RWPE2 (cell line): Measurements from ENCODE around the gene CHST11.

Experiments used
- ATAC-seq: fragments of 200-7000 bp; cut with Tn5 transposase; 3 replicates; pipeline ENCODE4 v1.9.1; 2021; ENCODE audit warnings: low read depth
- DNase-seq: peaks from one replicate; pipeline ENCODE4 v3.0.0-alpha.2; 2020; ENCODE audit warnings: low spot score
- H3K27ac ChIP-seq: fragments of 450-650 bp; 2 replicates; pipeline ENCODE4 v1.5.1; 2017; ENCODE audit warnings: mild to moderate bottlenecking; ENCODE audit not compliant: poor library complexity, severe bottlenecking
- H3K27me3 ChIP-seq: fragments of 250-450 bp; sonication (Bioruptor Pico); 2 replicates; pipeline ENCODE4 v1.5.1; 2021; ENCODE audit warnings: mild to moderate bottlenecking, moderate library complexity; ENCODE audit not compliant: insufficient read depth, poor library complexity, severe bottlenecking
- H3K36me3 ChIP-seq: fragments of 250-450 bp; sonication (Bioruptor Pico); 2 replicates; pipeline ENCODE4 v1.5.1; 2020; ENCODE audit warnings: low read depth, mild to moderate bottlenecking, moderate library complexity
- H3K4me1 ChIP-seq: fragments of 250-450 bp; sonication (Bioruptor Pico); 2 replicates; pipeline ENCODE4 v1.5.1; 2021; ENCODE audit warnings: mild to moderate bottlenecking, moderate library complexity; ENCODE audit not compliant: insufficient read depth, poor library complexity, severe bottlenecking
- H3K4me3 ChIP-seq: fragments of 250-450 bp; sonication (Bioruptor Pico); 2 replicates; pipeline ENCODE4 v1.5.1; 2021; ENCODE audit warnings: mild to moderate bottlenecking, moderate library complexity; ENCODE audit not compliant: severe bottlenecking
- H3K9me3 ChIP-seq: fragments of 250-450 bp; sonication (Bioruptor Pico); 2 replicates; pipeline ENCODE4 v1.5.1; 2021; ENCODE audit warnings: mild to moderate bottlenecking, moderate library complexity; ENCODE audit not compliant: severe bottlenecking
- CTCF ChIP-seq: fragments of 450-650 bp; IDR thresholded peaks from one replicate; pipeline ENCODE4 v1.5.1; 2017; ENCODE audit warnings: mild to moderate bottlenecking, moderate library complexity; ENCODE audit not compliant: poor library complexity, severe bottlenecking

The CHST11 gene

GRCh38 chr12:104464899-104465298 is 8.2 kb downstream of the CHST11 start:
- TF ChIP-seq CTCF, result no peak
- H3K27ac ChIP-seq, result no peak overlapping the region
- H3K36me3 ChIP-seq, result no peaks in the 10 kb centered on the region
- peaks cover 10% of the 10 kb centered on the region for H3K4me1 ChIP-seq
- no peak for DNase-seq
- H3K4me3 ChIP-seq, result no peak overlapping the region
- ATAC-seq, result no peak
- no peaks in the 10 kb centered on the region for H3K9me3 ChIP-seq
- H3K27me3 ChIP-seq, result no peaks in the 10 kb centered on the region

GRCh38 chr12:104466709-104467345 is 10.1 kb downstream of the CHST11 start:
- no peak overlapping the region for H3K4me3 ChIP-seq
- H3K36me3 ChIP-seq, result no peaks in the 10 kb centered on the region
- DNase-seq, result no peak
- H3K27me3 ChIP-seq, result no peaks in the 10 kb centered on the region
- ATAC-seq, result no peak
- H3K27ac ChIP-seq, result no peak overlapping the region
- H3K9me3 ChIP-seq, result no peaks in the 10 kb centered on the region
- peaks cover 6% of the 10 kb centered on the region for H3K4me1 ChIP-seq
- TF ChIP-seq CTCF, result no peak

GRCh38 chr12:104467346-104467837 is 10.6 kb downstream of the CHST11 start:
- Histone ChIP-seq H3K27ac (no peak overlapping the region), H3K9me3 (no peaks in the 10 kb centered on the region), H3K4me1 (peaks cover 5% of the 10 kb centered on the region), H3K4me3 (no peak overlapping the region), H3K27me3 (no peaks in the 10 kb centered on the region), H3K36me3 (no peaks in the 10 kb centered on the region)
- DNase-seq (no peak), ATAC-seq (no peak)
- TF ChIP-seq CTCF, result no peak

- Histone ChIP-seq H3K4me1 (no peaks in the 10 kb centered on the region), H3K4me3 (no peak overlapping the region)
- no peak for TF ChIP-seq CTCF
These were observed 11.6 kb downstream of the CHST11 start for GRCh38 chr12:104468371-104468770.

GRCh38 chr12:104469066-104469465 is 12.3 kb downstream of the CHST11 start:
- H3K27me3 ChIP-seq, result no peaks in the 10 kb centered on the region
- H3K4me1 ChIP-seq, result no peaks in the 10 kb centered on the region
- no peak for DNase-seq
- no peak overlapping the region for H3K27ac ChIP-seq
- no peaks in the 10 kb centered on the region for H3K36me3 ChIP-seq
- no peak for ATAC-seq
- no peaks in the 10 kb centered on the region for H3K9me3 ChIP-seq
- H3K4me3 ChIP-seq, result no peak overlapping the region
- no peak for TF ChIP-seq CTCF

More at GRCh38 chr12:104468371-104468770, 11.6 kb downstream of the CHST11 start:
- DNase-seq (no peak), ATAC-seq (no peak)
- Histone ChIP-seq H3K36me3 (no peaks in the 10 kb centered on the region), H3K27me3 (no peaks in the 10 kb centered on the region), H3K27ac (no peak overlapping the region), H3K9me3 (no peaks in the 10 kb centered on the region)
